ENCODE data around the gene CLIP3.

GRCh38 chr19:35987571-35987896 is 45.1 kb downstream of the CLIP3 start:
- no peak for TF ChIP-seq POLR2A (IDR thresholded peaks at IDR 0.05; ENCODE audit: low read depth, low read length)
- TF ChIP-seq POLR2AphosphoS5 (IDR thresholded peaks at IDR 0.05; ENCODE audit: low read depth, low read length), result no peak

Data from GM12892 (cell line).